LNCAP (cell line): ENCODE measurements around the gene ANAPC2.

Experiments
- TF ChIP-seq, protein P1 (sequence below): fragments of 450-650 bp; IDR thresholded peaks from 2 replicates; pipeline ENCODE4 v1.5.1; 2017; ENCODE audit warnings: mild to moderate bottlenecking

ANAPC2 gene

GRCh38 chr9:137184881-137185660 is 3.3 kb downstream of the ANAPC2 start:
- TF ChIP-seq, protein P1, sequence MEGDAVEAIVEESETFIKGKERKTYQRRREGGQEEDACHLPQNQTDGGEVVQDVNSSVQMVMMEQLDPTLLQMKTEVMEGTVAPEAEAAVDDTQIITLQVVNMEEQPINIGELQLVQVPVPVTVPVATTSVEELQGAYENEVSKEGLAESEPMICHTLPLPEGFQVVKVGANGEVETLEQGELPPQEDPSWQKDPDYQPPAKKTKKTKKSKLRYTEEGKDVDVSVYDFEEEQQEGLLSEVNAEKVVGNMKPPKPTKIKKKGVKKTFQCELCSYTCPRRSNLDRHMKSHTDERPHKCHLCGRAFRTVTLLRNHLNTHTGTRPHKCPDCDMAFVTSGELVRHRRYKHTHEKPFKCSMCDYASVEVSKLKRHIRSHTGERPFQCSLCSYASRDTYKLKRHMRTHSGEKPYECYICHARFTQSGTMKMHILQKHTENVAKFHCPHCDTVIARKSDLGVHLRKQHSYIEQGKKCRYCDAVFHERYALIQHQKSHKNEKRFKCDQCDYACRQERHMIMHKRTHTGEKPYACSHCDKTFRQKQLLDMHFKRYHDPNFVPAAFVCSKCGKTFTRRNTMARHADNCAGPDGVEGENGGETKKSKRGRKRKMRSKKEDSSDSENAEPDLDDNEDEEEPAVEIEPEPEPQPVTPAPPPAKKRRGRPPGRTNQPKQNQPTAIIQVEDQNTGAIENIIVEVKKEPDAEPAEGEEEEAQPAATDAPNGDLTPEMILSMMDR = no peak

DNA sequence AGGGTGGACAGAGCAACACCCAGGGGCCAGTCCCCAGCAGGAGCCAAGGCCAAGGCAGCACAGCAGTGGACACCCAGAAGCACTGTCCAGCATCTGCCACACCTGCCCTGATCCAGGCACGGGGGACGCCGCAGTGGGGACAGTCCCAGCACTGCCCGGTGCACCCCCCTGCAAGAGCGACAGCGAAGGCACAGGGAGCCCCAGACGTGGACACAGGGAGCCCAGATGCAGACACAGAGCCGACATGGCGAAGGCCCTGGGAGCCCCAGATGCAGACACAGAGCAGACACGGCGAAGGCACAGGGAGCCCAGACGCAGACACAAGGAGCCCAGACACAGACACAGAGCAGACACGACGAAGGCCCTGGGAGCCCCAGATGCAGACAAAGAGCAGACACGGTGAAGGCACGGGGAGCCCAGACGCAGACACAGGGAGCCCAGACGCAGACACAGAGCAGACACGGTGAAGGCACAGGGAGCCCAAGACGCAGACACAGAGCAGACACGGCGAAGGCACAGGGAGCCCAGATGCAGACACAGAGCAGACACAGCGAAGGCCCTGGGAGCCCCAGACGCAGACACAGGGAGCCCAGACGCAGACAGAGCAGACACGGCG is 4.3 kb downstream of the ANAPC2 start:
- TF ChIP-seq, protein P1 = no peak

DNA sequence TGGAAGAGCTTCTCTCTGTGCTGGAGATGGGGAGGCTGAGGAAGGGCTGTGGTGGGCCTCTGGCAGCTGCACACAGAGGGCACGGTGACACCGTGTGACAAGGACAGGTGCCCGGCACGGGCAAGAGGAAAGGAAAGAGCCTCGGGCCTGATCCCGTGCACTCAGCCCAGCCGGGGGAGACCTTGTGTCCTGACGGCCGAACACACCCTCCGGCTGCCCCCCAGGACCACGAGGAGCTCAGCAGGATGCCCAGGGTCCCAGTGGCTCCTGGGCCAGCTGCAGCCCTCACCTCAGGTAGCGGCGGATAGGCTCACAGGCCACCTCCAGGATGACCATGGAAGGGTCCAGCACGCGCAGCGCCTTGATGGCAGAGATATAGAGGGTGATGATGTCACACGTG is 5.5 kb downstream of the ANAPC2 start:
- TF ChIP-seq, protein P1 = no peak

GRCh38 chr9:137181680-137182079 is 6.7 kb downstream of the ANAPC2 start:
- TF ChIP-seq, protein P1 = no peak

DNA sequence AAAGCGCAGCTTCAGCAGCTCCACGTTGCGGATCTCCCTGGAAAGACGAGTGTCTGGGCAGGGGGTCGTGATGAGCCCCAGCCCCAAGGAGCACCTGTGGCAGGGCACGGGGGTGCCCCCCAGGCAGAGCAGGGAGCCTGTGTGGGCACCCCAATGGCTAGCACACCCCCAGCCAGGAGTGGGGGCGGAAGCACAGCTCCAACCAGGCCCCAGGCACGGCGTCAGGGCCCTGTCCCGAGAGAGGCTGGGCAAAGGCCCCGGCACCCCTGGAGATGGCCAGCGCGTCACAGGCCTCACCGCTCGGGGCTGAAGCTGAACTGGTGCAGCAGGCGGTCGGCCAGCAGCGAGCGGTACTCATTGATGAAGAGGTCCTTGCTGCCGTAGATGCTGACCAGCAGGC is 7.9 kb downstream of the ANAPC2 start:
- TF ChIP-seq, protein P1 = no peak

- TF ChIP-seq, protein P1 = no peak
These were observed 8.6 kb downstream of the ANAPC2 start for GRCh38 chr9:137179761-137180160.

- TF ChIP-seq, protein P1 = no peak
These were observed 9.3 kb downstream of the ANAPC2 start for GRCh38 chr9:137178939-137179630.
